ENCODE measurements around the gene KREMEN2.

DNA sequence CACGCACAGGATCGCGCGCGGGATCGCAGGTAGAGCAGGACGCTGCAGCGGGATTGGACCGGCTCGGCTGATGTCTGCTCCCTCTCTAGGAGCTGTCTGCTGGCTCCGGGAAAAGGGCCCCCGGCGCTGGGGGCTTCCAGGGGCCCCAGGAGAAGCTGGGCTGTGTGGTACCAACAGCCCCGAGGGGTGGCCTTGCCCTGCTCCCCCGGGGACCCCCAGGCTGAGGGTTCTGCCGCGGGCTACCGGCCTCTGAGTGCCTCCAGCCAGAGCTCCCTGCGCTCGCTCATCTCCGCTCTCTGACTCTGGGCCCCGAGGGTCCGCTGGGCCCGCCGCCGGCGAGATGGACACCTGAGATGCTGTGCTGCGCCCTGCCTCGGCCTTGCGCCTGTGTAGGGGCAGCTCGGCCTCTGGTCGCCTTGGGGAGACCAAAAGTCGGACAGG, 3.7 kb downstream of the KREMEN2 start:
- TF ChIP-seq, protein P1, sequence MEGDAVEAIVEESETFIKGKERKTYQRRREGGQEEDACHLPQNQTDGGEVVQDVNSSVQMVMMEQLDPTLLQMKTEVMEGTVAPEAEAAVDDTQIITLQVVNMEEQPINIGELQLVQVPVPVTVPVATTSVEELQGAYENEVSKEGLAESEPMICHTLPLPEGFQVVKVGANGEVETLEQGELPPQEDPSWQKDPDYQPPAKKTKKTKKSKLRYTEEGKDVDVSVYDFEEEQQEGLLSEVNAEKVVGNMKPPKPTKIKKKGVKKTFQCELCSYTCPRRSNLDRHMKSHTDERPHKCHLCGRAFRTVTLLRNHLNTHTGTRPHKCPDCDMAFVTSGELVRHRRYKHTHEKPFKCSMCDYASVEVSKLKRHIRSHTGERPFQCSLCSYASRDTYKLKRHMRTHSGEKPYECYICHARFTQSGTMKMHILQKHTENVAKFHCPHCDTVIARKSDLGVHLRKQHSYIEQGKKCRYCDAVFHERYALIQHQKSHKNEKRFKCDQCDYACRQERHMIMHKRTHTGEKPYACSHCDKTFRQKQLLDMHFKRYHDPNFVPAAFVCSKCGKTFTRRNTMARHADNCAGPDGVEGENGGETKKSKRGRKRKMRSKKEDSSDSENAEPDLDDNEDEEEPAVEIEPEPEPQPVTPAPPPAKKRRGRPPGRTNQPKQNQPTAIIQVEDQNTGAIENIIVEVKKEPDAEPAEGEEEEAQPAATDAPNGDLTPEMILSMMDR (IDR thresholded peaks at IDR 0.05; ENCODE audit: poor library complexity), result no peak
- TF ChIP-seq EZH2 (IDR thresholded peaks at IDR 0.05; ENCODE audit: borderline replicate concordance) (no peak), EZH2phosphoT487 (IDR thresholded peaks at IDR 0.05; ENCODE audit: low read depth, severe bottlenecking, unreplicated experiment) (no peak)
